ENCODE data around the gene CLEC19A. TPM values are rescaled to one million over a fixed set of nuclear protein-coding genes. Genes with fewer than 3 reads are reported as not detected.

CLEC19A gene
- total RNA-seq, 2 experiments from 2014 or later, result not detected

GRCh38 chr16:19245326-19245925, 40.1 kb upstream of the CLEC19A start:
- no peak for TF ChIP-seq CTCF (IDR thresholded peaks at IDR 0.05)
- Histone ChIP-seq H3K4me3 (ENCODE audit: low read length) (no peak overlapping the region), H3K27me3 (ENCODE audit: control insufficient read depth in 1 of 2, insufficient read depth in 2 of 2, low read length in 2 of 2) (no peaks in the 10 kb centered on the region), H3K36me3 (ENCODE audit: insufficient read depth, low read length) (no peaks in the 10 kb centered on the region), H3K27ac (ENCODE audit: low read depth in 1 of 2, low read length in 2 of 2) (no peak overlapping the region), H3K4me1 (ENCODE audit: insufficient read depth, low read length) (no peaks in the 10 kb centered on the region), H3K9me3 (ENCODE audit: control insufficient read depth in 1 of 2, insufficient read depth in 1 of 2, low read length in 2 of 2) (peaks cover 0 to 21% of the 10 kb centered on the region in 2 experiments)
- intact Hi-C loops (cut with DNase I, micrococcal nuclease), result no loop called here
- Mint-ChIP-seq H3K4me1 (ENCODE audit: low read depth) (no peaks in the 10 kb centered on the region), H3K27me3 (no peaks in the 10 kb centered on the region), H3K36me3 (ENCODE audit: low read depth) (no peaks in the 10 kb centered on the region), H3K4me3 (no peak overlapping the region), H3K27ac (no peak overlapping the region), H3K9me3 (peaks cover 6% of the 10 kb centered on the region)
- POLR2A ChIA-PET, result no interaction called here
- CTCF ChIA-PET, result no interaction called here
- DNase-seq (no peak), ATAC-seq (ENCODE audit: poor library complexity) (no peak)

GRCh38 chr16:19252904-19253303, 32.6 kb upstream of the CLEC19A start:
- H3K4me3 Mint-ChIP-seq, result no peak overlapping the region
- H3K4me1 ChIP-seq (ENCODE audit: insufficient read depth, low read length), result no peaks in the 10 kb centered on the region
- H3K36me3 Mint-ChIP-seq (ENCODE audit: low read depth), result no peaks in the 10 kb centered on the region
- CTCF ChIA-PET, result no interaction called here
- ATAC-seq (ENCODE audit: poor library complexity) (no peak), DNase-seq (no peak)
- H3K27ac ChIP-seq (ENCODE audit: low read depth in 1 of 2, low read length in 2 of 2), result no peak overlapping the region
- H3K9me3 ChIP-seq (ENCODE audit: control insufficient read depth in 1 of 2, insufficient read depth in 1 of 2, low read length in 2 of 2), result no peaks in the 10 kb centered on the region
- POLR2A ChIA-PET, result no interaction called here
- TF ChIP-seq CTCF (IDR thresholded peaks at IDR 0.05), result no peak
- no peak overlapping the region for H3K27ac Mint-ChIP-seq
- H3K4me1 Mint-ChIP-seq (ENCODE audit: low read depth), result no peaks in the 10 kb centered on the region
- peaks cover 13% of the 10 kb centered on the region for H3K27me3 Mint-ChIP-seq
- no peaks in the 10 kb centered on the region for H3K36me3 ChIP-seq (ENCODE audit: insufficient read depth, low read length)
- H3K27me3 ChIP-seq (ENCODE audit: control insufficient read depth in 1 of 2, insufficient read depth in 2 of 2, low read length in 2 of 2), result peaks cover 2 to 5% of the 10 kb centered on the region in 2 experiments
- H3K9me3 Mint-ChIP-seq, result peaks cover under 1% of the 10 kb centered on the region
- no peak overlapping the region for H3K4me3 ChIP-seq (ENCODE audit: low read length)
- intact Hi-C loops (cut with DNase I, micrococcal nuclease), result no loop called here

GRCh38 chr16:19254611-19255010, 30.9 kb upstream of the CLEC19A start:
- intact Hi-C loops (cut with DNase I, micrococcal nuclease), result no loop called here
- POLR2A ChIA-PET, result no interaction called here
- H3K36me3 ChIP-seq (ENCODE audit: insufficient read depth, low read length), result no peaks in the 10 kb centered on the region
- ATAC-seq (ENCODE audit: poor library complexity) (no peak), DNase-seq (no peak)
- H3K9me3 Mint-ChIP-seq, result no peaks in the 10 kb centered on the region
- H3K36me3 Mint-ChIP-seq (ENCODE audit: low read depth), result no peaks in the 10 kb centered on the region
- H3K9me3 ChIP-seq (ENCODE audit: control insufficient read depth in 1 of 2, insufficient read depth in 1 of 2, low read length in 2 of 2), result no peaks in the 10 kb centered on the region
- no peak overlapping the region for H3K27ac Mint-ChIP-seq
- no peak overlapping the region for H3K27ac ChIP-seq (ENCODE audit: low read depth in 1 of 2, low read length in 2 of 2)
- peaks cover 22% of the 10 kb centered on the region for H3K27me3 Mint-ChIP-seq
- H3K4me3 Mint-ChIP-seq, result no peak overlapping the region
- TF ChIP-seq CTCF (IDR thresholded peaks at IDR 0.05), result no peak
- H3K4me3 ChIP-seq (ENCODE audit: low read length), result no peak overlapping the region
- no peaks in the 10 kb centered on the region for H3K4me1 ChIP-seq (ENCODE audit: insufficient read depth, low read length)
- no peaks in the 10 kb centered on the region for H3K4me1 Mint-ChIP-seq (ENCODE audit: low read depth)
- H3K27me3 ChIP-seq (ENCODE audit: control insufficient read depth in 1 of 2, insufficient read depth in 2 of 2, low read length in 2 of 2), result peaks cover 2 to 5% of the 10 kb centered on the region in 2 experiments
- CTCF ChIA-PET, result no interaction called here
